Osteocyte (in vitro differentiated cells): ENCODE data around the gene BAG1. TPM values are rescaled to one million over a fixed set of nuclear protein-coding genes. Genes with fewer than 3 reads are reported as not detected.

Experiments
- DNase-seq: peaks from one replicate; pipeline ENCODE4 v3.0.0; 2021; ENCODE audit warnings: mixed read lengths; ENCODE audit not compliant: unreplicated experiment; ENCODE audit errors: extremely low spot score
- H3K27ac Mint-ChIP-seq: one replicate; pipeline ENCODE4 v1.8.0; 2021; ENCODE audit warnings: mild to moderate bottlenecking, mixed read lengths; ENCODE audit not compliant: unreplicated experiment
- H3K27me3 Mint-ChIP-seq: one replicate; pipeline ENCODE4 v1.8.0; 2021; ENCODE audit warnings: mixed read lengths; ENCODE audit not compliant: unreplicated experiment
- H3K36me3 Mint-ChIP-seq: one replicate; pipeline ENCODE4 v1.8.0; 2021; ENCODE audit warnings: mixed read lengths; ENCODE audit not compliant: unreplicated experiment
- H3K4me1 Mint-ChIP-seq: one replicate; pipeline ENCODE4 v1.8.0; 2021; ENCODE audit warnings: mixed read lengths; ENCODE audit not compliant: unreplicated experiment
- H3K4me3 Mint-ChIP-seq: one replicate; pipeline ENCODE4 v1.8.0; 2021; ENCODE audit warnings: mild to moderate bottlenecking, moderate library complexity, mixed read lengths; ENCODE audit not compliant: unreplicated experiment
- H3K9me3 Mint-ChIP-seq: one replicate; pipeline ENCODE4 v1.8.0; 2021; ENCODE audit warnings: mixed read lengths; ENCODE audit not compliant: unreplicated experiment
- CTCF ChIP-seq: fragments of 200-600 bp; sonication (generic); IDR thresholded peaks from 2 replicates; pipeline ENCODE4 v1.5.0; 2021; ENCODE audit warnings: antibody characterized with exemption, mild to moderate bottlenecking, moderate library complexity
- total RNA-seq: library from RNA; stranded (reverse); gene quantifications from 2 replicates; pipeline ENCODE4 v1.2.1, GENCODE V29; 2021

The BAG1 gene
- total RNA-seq, 1 donor from 2014 or later, result 73.9 TPM

- no peaks in the 10 kb centered on the region for H3K27me3 Mint-ChIP-seq
- H3K4me3 Mint-ChIP-seq, result no peak overlapping the region
- H3K4me1 Mint-ChIP-seq, result no peaks in the 10 kb centered on the region
- TF ChIP-seq CTCF, result no peak
- peaks cover 13% of the 10 kb centered on the region for H3K36me3 Mint-ChIP-seq
- DNase-seq, result no peak
- H3K27ac Mint-ChIP-seq, result no peak overlapping the region
- no peaks in the 10 kb centered on the region for H3K9me3 Mint-ChIP-seq
These were observed 15.9 kb downstream of the BAG1 start for GRCh38 chr9:33248606-33249005.

GRCh38 chr9:33246269-33246860 lies 18.1 kb downstream of the BAG1 start:
- Mint-ChIP-seq H3K27ac (no peak overlapping the region), H3K36me3 (peaks cover 2% of the 10 kb centered on the region), H3K27me3 (peaks cover 4% of the 10 kb centered on the region), H3K9me3 (no peaks in the 10 kb centered on the region), H3K4me1 (no peaks in the 10 kb centered on the region), H3K4me3 (no peak overlapping the region)
- no peak for TF ChIP-seq CTCF
- DNase-seq, result no peak

- TF ChIP-seq CTCF, result no peak
- Mint-ChIP-seq H3K4me1 (no peaks in the 10 kb centered on the region), H3K9me3 (no peaks in the 10 kb centered on the region), H3K4me3 (no peak overlapping the region), H3K27me3 (peaks cover 11% of the 10 kb centered on the region), H3K36me3 (no peaks in the 10 kb centered on the region), H3K27ac (no peak overlapping the region)
- no peak for DNase-seq
These were observed 19.2 kb downstream of the BAG1 start for GRCh38 chr9:33245341-33245740.

GRCh38 chr9:33244137-33244784 lies 20.2 kb downstream of the BAG1 start:
- DNase-seq, result no peak
- Mint-ChIP-seq H3K27ac (no peak overlapping the region), H3K4me3 (no peak overlapping the region), H3K36me3 (no peaks in the 10 kb centered on the region), H3K27me3 (peaks cover 11% of the 10 kb centered on the region), H3K4me1 (no peaks in the 10 kb centered on the region), H3K9me3 (no peaks in the 10 kb centered on the region)
- TF ChIP-seq CTCF, result no peak

- Mint-ChIP-seq H3K27ac (no peak overlapping the region), H3K36me3 (no peaks in the 10 kb centered on the region), H3K4me3 (no peak overlapping the region), H3K27me3 (peaks cover 11% of the 10 kb centered on the region), H3K4me1 (no peaks in the 10 kb centered on the region), H3K9me3 (no peaks in the 10 kb centered on the region)
- DNase-seq, result no peak
- no peak for TF ChIP-seq CTCF
These were observed 21.8 kb downstream of the BAG1 start for GRCh38 chr9:33242609-33243134.
